Stimulated activated CD4-positive, alpha-beta T cell treated with anti-CD3 and anti-CD28 coated beads, TNF-alpha, amount 100 ng/mL, for 48 hours (primary cell): ENCODE measurements around the gene GATB.
"Not testable (repeated sequence)": the region's sequence is repeated elsewhere in the genome, so short reads cannot be mapped to it uniquely, and the experiment has no call there.

Experiments
- DNase-seq, 3 donors: peaks; one replicate each; pipeline ENCODE4 v3.0.0-alpha.2; 2020; ENCODE audit warnings: low read depth in 3 of 3

GATB gene

GRCh38 chr4:151784706-151785105 lies 23.9 kb upstream of the GATB start:
- no peak for DNase-seq

- no peak for DNase-seq
These were observed 23.1 kb upstream of the GATB start for GRCh38 chr4:151783867-151784266.

DNA sequence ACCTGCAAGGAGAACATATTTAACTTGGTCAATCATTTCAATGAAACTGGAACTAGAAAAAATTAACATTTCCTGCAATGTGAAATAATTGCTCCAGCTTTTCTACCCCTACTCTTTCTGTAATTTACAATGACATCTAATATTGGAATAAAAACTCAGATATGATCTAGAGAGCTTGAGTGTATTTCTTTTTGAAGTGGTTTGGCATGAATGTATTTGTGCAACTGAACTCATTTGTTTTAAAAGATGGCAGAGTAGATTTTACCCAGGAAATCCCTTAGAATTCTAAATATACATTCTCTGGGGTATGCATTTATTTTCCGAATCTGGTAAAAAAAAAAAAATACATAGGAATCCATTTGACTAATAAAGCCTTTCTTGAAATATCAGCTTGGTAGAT lies 21.5 kb upstream of the GATB start:
- DNase-seq, result no peak

DNA sequence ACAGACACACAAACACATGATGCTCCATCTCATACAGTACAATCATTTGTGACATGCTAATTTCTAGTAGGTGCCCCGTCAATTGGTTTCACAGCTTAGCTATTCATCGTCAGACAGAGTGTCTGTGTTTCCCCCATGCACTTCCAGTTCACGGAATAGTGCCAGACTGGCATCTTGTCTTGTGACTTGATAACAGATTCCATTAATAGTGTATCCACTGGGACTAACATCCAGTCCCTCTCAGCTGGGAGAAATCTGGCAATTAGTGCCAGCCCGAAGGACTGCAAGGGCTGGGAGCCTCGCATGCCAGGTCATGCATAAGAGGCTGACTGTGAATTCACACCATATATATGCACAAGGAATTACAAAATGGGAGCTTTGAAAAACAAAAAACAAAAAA lies 20.2 kb upstream of the GATB start:
- no peak for DNase-seq

DNA sequence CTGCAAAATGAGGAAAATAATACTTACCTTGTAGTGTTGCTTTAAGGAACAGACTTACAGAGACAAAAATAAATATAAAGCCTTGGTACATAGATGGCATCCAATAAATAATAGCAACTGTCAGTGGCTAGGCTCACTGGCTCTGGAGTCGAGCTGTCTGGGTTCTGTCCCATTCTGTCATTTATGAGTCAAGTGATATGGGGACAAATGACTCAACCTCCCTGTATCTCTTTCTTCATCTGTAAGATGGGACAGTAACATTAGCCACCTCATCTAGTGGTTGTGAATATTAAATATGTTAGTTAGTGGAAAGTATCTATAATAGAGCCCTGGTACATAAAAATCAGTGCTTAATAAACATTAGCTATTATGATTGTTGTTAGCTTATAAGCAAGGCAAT lies 16.7 kb upstream of the GATB start:
- no peak for DNase-seq

GRCh38 chr4:151774324-151774723 lies 13.5 kb upstream of the GATB start:
- no peak for DNase-seq

DNA sequence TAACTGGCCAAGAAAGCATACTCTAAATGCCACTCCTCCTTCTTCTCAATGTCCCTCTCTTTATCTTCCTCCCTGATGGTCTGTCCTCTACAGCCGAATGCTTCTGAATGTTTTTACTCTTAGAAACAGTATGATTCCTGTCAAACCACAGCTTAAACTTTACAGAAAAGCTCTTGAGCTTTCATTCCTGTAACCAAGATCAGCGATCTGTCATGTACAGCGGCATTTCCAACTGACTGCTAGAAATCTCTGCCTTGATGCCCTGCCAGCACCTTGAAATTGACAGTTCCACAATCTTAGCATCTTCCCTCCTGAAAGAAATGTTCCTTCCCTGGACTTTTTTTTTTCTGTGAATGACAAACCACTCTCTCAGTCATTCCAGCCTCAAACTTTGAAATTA lies 11.5 kb upstream of the GATB start:
- DNase-seq, result no peak

DNA sequence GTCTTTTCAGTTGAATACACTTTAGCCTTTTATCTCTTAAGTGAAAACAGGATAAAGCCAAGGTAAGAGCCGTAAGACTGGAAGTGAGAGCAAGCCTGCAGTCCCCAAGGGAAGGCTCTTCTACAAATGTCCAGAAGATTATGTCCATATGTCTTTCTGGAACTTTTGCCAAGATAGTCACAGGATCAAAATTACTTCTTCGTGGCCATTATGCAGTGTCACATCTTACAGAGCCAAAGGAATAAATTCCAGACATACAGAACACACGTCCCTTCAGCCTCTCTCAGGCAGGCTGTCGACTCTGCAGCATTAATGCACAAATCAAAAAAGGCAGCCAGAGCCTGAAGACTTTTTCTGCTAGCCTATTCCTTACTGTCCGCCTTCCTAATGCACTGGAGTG lies 10.9 kb upstream of the GATB start:
- no peak for DNase-seq

DNA sequence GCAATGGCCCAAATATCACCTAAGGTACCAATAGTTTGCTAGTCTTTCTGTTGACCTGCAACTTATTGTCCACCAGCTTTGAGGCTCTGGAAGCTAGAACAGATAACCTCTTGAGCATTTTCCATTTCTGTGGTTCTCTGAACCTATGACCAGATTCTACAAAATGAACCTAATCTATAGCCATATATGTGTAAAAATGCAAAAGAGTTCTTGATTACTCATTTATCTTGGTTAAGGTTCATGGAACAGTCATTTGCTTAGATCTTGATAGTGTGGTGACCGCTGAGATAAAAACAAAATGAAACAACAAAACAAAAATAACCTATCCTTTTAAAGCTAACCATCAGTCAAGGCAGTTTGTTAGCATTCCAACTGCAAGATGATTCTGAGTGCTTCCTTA lies 9.3 kb upstream of the GATB start:
- DNase-seq, result no peak

- no peak for DNase-seq
These were observed 8.0 kb upstream of the GATB start for GRCh38 chr4:151768835-151769234.

- no peak for DNase-seq
These were observed 5.9 kb upstream of the GATB start for GRCh38 chr4:151766691-151767090.

DNA sequence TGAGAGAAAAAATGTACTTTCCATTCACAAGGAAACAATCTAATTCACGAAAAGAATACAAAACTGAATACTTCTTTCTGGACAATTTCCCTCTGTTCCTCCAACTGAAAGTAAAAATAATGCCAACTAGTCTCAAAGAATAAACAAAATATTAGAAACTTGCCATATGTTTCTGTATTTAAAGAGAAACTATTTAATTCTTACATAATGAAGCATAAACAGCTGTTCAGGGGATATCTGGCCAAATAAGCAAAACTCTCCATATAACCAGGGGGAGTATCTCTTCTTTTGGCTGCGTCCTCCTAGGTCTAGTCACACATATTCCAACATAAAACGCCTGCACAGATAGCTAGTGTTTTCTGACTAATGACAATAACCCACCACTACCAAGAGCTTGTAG lies 805 bp downstream of the GATB start:
- DNase-seq, result no peak

DNA sequence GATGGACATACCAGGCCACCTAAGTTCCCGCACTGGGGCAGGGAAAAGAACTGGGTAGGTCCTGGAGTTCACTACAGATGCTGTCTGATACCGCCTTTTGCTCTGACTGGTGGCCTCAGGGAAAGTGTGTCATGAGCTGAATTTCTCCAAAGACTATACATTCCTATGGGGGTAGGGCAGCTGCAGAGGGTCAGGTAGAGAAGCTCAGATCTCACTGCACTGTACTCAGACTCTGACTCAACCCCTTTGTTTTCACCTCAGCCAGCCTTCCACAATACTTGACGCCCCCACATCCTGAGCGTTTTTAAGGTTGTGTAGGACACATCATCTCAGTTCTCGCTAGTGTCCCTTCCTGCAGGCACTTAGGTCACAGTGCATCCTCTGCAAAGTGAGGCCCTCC lies 7.8 kb downstream of the GATB start:
- DNase-seq, result peak in 1 of 3 donors; percentile 10

GRCh38 chr4:151750156-151750555 lies 10.7 kb downstream of the GATB start:
- no peak for DNase-seq

DNA sequence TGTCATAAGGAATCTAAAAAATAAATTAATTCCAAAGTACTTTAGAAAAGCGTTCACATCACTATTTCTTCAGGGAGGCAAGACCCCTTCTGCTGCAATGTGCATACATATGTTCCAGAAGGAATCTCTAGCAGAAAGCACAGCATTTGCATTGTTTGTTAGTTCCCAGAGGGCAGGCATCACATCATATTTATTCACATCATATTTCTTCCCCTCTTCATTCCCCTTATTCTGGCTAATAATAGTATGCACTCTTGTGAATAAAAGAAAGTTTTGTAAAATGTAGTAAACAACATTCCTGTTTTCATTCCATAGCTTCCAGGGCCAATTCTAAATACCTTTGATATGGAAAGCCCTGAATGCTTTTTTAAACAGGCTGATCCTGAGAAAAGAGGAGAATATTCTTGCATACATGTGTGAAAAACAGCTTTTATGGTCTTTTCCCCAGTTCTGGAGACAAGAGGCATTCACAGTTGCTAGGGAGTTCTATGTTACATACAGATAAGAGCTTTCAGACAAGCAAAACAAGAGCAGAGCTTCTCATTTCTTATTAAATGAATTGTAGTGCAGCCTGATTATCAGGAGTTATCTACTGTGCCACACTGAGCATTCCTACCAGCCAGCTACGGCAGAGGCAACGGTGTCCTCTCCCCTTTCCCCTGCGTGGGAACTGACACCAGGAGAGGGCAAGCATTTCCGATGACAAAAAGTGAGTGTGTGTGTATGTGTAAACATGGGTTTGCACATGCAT lies 15.2 kb downstream of the GATB start:
- DNase-seq, result no peak

GRCh38 chr4:151744614-151745013 lies 16.2 kb downstream of the GATB start:
- no peak for DNase-seq

- DNase-seq, result no peak
These were observed 16.9 kb downstream of the GATB start for GRCh38 chr4:151743894-151744293.

GRCh38 chr4:151743128-151743854 lies 17.5 kb downstream of the GATB start:
- no peak for DNase-seq

DNA sequence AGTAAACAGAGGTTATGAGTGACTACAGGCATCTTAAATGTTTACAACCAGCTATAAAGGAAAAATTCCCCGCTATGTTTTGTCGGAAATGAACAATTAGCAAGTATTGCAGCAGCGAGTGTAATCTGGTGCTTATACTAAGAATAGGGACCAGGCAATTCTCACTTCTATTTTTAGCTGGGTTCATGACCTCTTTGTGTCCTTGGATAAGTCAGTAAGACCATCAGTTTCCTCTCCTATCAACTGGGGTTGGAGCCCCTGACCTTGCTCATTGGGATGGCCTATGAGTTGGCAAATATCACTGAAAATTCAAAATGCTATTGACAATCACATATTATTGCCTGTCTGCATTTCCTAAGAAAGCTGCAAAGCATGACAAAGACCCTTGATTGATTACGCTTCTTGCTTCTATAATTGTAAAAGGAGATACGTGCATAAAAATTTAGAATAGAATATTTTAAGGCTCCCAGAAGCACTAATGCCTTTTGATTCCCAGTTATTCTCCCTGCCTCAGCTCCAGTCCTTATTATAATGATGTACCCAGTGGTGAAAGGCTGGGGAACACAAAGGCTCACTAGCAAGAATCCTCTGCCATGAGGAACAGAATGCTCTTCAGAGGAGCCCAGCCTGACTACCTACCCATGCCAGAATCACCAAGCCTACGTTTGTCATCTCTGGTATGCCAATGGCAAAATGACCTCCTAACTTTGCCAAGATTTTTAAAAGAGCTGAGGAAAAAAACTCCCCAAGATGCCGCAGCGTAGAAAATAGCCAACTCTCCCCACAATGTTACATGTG lies 21.9 kb downstream of the GATB start:
- DNase-seq, result no peak

GRCh38 chr4:151736852-151737251 lies 24.0 kb downstream of the GATB start:
- not testable (repeated sequence) for DNase-seq

DNA sequence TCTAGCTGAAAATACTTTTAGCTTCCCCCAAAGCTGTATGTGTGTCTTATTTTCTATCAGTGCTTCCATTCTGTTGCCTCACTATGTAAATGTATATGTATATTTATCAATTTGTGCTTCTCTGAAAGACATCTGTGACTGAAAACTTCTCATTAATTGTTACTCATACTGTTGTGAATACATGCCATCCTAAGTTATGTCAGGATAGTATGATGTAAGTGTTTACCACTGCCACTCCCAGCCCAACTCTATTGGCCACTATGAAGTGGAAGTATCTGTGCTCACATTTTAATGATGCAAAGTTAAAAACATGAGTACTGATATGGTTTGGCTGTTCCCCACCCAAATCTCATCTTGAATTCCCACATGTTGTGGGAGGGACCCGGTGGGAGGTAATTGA lies 24.4 kb downstream of the GATB start:
- no peak for DNase-seq

GRCh38 chr4:151731670-151732069 lies 29.1 kb downstream of the GATB start:
- not testable (repeated sequence) for DNase-seq
